AG04450 (cell line): ENCODE results near the gene CLOCK. TPM values are rescaled to one million over a fixed set of nuclear protein-coding genes. Genes with fewer than 3 reads are reported as not detected.
A peak's percentile ranks its signal among the peaks of the same experiment; 100 is the strongest.
"Not testable (repeated sequence)": the region's sequence is repeated elsewhere in the genome, so short reads cannot be mapped to it uniquely, and the experiment has no call there.

Experiments
- CTCF ChIA-PET: fragments of 300-600, 350-600 bp; formaldehyde crosslinking; extraction: SDS; loops from one replicate; lab custom pipeline; 2022; ENCODE audit warnings: antibody characterized with exemption, inconsistent platforms; lab: Charles Lee
- POLR2A ChIA-PET: fragments of 350-600 bp; formaldehyde crosslinking; extraction: SDS; loops from one replicate; lab custom pipeline; 2021; ENCODE audit warnings: antibody characterized with exemption, inconsistent platforms; lab: Yijun Ruan, JAX
- DNase-seq: peaks from one replicate; pipeline ENCODE4 v3.0.0-alpha.2; 2011; ENCODE audit warnings: low read depth, low spot score
- H3K27ac ChIP-seq: one replicate; pipeline ENCODE4 v1.5.1; 2012; ENCODE audit warnings: low read depth, low read length, control low read depth
- H3K27me3 ChIP-seq: one replicate; pipeline ENCODE4 v1.6.0; 2012; ENCODE audit warnings: low read length; ENCODE audit not compliant: control insufficient read depth, insufficient read depth
- H3K4me3 ChIP-seq: 2 replicates; pipeline ENCODE4 v1.5.1; 2011; ENCODE audit warnings: mild to moderate bottlenecking, low read depth, low read length, control low read depth
- H3K9me3 ChIP-seq: 2 replicates; pipeline ENCODE4 v1.5.1; 2012; ENCODE audit warnings: low read length; ENCODE audit not compliant: control insufficient read depth, insufficient read depth
- polyA plus RNA-seq: library from polyadenylated mRNA; depleted of rRNA; stranded (reverse); fragments of >200 nt; gene quantifications from 2 replicates; pipeline ENCODE4 v1.2.3, GENCODE V29; 2011
- TF ChIP-seq, protein P1 (sequence below): IDR thresholded peaks from 2 replicates; pipeline ENCODE4 v1.5.1; 2011; ENCODE audit warnings: low read depth, low read length, control low read depth, inconsistent platforms

Gene CLOCK
- polyA plus RNA-seq, 1 experiment, result 18.8 TPM

DNA sequence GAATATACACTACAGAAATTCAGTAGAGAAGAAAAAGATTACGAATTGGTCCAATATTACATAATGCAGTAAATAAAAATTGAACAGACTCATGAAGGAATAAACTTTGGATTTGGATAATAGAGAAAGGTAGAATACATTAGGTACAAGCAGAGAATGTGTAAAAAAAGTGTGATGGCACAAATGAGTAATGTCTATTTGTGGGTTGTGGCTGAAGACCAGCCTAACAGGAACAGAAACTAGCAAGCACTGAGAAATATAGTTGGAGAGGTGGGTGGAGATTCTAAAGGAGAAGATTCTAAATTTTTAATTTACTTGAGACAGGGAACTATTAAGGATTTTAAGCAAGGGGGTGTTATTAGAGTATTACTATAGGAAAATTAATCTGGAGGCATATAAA is 15.2 kb upstream of the CLOCK start:
- no peak for DNase-seq
- TF ChIP-seq, protein P1, sequence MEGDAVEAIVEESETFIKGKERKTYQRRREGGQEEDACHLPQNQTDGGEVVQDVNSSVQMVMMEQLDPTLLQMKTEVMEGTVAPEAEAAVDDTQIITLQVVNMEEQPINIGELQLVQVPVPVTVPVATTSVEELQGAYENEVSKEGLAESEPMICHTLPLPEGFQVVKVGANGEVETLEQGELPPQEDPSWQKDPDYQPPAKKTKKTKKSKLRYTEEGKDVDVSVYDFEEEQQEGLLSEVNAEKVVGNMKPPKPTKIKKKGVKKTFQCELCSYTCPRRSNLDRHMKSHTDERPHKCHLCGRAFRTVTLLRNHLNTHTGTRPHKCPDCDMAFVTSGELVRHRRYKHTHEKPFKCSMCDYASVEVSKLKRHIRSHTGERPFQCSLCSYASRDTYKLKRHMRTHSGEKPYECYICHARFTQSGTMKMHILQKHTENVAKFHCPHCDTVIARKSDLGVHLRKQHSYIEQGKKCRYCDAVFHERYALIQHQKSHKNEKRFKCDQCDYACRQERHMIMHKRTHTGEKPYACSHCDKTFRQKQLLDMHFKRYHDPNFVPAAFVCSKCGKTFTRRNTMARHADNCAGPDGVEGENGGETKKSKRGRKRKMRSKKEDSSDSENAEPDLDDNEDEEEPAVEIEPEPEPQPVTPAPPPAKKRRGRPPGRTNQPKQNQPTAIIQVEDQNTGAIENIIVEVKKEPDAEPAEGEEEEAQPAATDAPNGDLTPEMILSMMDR, result no peak
- Histone ChIP-seq H3K27ac (no peak overlapping the region), H3K4me3 (no peak overlapping the region), H3K27me3 (peaks cover 8% of the 10 kb centered on the region), H3K9me3 (no peaks in the 10 kb centered on the region)
- CTCF ChIA-PET, result no interaction called here
- POLR2A ChIA-PET, result no interaction called here

DNA sequence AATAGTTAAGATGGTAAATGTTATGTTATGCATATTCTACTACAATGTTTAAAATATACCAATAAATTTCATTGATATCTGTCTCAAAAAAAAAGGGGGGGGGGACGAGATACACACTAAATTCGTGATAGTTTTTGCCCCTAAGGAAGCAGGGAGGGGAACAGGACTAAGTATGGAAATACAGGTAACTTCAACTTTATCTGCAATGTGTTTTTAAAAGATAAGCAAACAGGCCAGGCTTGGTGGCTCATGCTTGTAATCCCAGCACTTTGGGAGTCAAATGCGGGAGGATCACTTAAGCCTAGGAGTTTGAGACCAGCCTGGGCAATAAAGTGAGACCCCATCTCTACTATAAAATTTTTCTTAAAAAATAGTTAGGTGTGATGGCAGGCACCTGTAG is 13.4 kb upstream of the CLOCK start:
- Histone ChIP-seq H3K27me3 (peaks cover 8% of the 10 kb centered on the region), H3K4me3 (no peak overlapping the region), H3K27ac (no peak overlapping the region), H3K9me3 (no peaks in the 10 kb centered on the region)
- DNase-seq, result no peak
- ChIA-PET POLR2A (no interaction called here), CTCF (interaction anchor here (0.7 to 0.9 kb wide), 2 partner anchors 214 to 247 kb away, joined by 3 to 4 read pairs; no protein-coding TSS in a partner anchor)
- TF ChIP-seq, protein P1, result no peak

DNA sequence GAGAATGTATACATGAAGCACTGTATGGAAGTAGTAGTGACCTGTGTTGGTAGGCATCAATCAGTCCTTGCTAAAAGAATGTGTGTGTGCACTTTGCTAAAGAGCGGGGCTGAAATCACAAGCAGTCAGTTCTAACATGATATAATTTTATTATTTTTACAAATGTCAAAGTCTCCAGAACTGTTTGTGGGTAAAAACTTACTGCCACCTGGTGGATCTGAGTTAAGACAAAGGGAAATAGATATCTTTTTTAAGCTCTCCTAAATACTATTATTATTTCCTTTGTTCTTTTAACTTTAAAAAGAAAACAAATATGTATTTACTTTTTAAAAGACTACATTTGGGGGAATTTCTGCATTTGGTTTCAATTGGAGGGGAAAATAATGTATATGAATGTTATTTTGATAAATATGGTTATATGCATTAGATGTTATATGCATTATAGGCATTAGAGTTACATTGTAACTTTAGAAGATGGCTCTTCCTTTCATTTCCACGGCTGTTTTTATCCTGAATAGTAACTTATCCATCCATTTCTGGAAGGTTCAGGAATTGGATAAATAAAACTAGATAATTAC is 7.8 kb upstream of the CLOCK start:
- CTCF ChIA-PET, result interaction anchor here (0.6 to 3.8 kb wide), 22 partner anchors 8 to 583 kb away, joined by 3 to 53 read pairs (median 4); partner anchors contain the start of gene SRD5A3
- no peak overlapping the region for H3K4me3 ChIP-seq
- H3K27ac ChIP-seq, result no peak overlapping the region
- TF ChIP-seq, protein P1, result peak; percentile 62
- POLR2A ChIA-PET, result interaction anchor here (0.9 kb wide), 1 partner anchor 9 kb away, joined by 3 read pairs; no protein-coding TSS in a partner anchor
- no peaks in the 10 kb centered on the region for H3K9me3 ChIP-seq
- no peak for DNase-seq
- no peaks in the 10 kb centered on the region for H3K27me3 ChIP-seq

DNA sequence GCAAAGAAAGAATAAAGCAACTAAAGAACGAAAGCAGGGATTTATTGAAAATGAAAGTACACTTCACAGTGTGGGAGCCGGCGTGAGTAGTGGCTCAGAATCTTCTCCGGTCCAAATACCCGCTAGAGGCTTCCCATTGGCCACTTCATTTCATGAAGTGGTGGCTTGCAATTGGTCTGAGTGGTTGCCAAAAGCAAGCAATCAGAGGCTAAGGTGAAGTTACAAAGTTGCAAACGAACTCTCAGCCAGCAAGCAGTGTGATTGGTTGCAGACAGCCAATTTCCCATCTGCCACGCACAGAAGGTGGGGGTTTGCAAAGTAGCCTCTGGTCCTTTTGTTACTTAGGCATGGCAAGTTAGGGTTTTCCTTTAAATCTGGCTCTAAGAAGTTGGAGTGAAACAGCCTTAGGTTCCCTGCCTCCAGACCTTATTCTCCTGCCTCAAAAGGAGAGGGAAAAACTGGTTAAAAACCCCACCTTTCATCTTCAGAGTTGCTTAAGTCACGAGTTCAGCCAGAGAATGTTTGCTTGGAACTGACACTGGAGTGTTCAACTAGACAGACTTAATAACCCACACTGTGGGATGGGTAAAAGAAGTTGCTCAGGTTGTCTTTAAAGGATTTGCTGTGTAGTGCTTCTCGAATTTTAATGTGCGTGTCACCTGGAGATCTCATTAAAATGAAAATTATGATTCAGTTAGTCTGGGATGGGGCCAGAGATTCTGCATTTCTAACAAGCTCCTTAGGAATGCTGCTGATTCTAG is 6.9 kb upstream of the CLOCK start:
- ChIA-PET POLR2A (no interaction called here), CTCF (interaction anchor here (0.6 to 3.8 kb wide), 8 partner anchors 9 to 582 kb away, joined by 3 to 53 read pairs (median 8); partner anchors contain the start of gene SRD5A3)
- no peaks in the 10 kb centered on the region for H3K9me3 ChIP-seq
- H3K27ac ChIP-seq, result no peak overlapping the region
- TF ChIP-seq, protein P1, result no peak
- H3K27me3 ChIP-seq, result no peaks in the 10 kb centered on the region
- DNase-seq, result no peak
- H3K4me3 ChIP-seq, result no peak overlapping the region

DNA sequence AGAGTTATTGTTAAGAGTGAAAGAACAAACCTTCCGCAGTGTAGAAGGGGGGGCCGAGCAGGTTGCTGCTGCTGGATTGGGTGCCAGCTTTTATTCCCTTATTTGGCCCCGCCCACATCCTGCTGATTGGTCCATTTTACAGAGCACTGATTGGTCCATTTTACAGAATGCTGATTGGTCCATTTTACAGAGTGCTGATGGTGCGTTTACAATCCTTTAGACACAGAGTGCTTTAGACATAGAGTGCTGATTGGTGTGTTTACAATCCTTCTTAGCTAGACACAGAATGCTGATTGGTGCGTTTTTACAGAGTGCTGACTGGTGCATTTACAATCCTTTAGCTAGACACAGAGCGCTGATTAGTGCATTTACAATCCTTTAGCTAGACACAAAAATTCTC is 5.3 kb upstream of the CLOCK start:
- POLR2A ChIA-PET, H3K27me3 ChIP-seq, H3K9me3 ChIP-seq, H3K4me3 ChIP-seq, DNase-seq, H3K27ac ChIP-seq: not testable (repeated sequence)
- CTCF ChIA-PET, result interaction anchor here (1.2 to 3.8 kb wide), 3 partner anchors 107 to 239 kb away, joined by 4 to 53 read pairs (median 10); partner anchors contain the start of gene SRD5A3
